Activated CD4-positive, alpha-beta T cell treated with anti-CD3 and anti-CD28 coated beads, Interleukin-2, amount 50 U/mL, for 48 hours (primary cell): ENCODE results near the gene CDK5R2.
"Not testable (repeated sequence)": the region's sequence is repeated elsewhere in the genome, so short reads cannot be mapped to it uniquely, and the experiment has no call there.

Experiments
- DNase-seq, 2 experiments: peaks; one replicate each; pipeline ENCODE4 v3.0.0-alpha.2; 2020

CDK5R2 gene

DNA sequence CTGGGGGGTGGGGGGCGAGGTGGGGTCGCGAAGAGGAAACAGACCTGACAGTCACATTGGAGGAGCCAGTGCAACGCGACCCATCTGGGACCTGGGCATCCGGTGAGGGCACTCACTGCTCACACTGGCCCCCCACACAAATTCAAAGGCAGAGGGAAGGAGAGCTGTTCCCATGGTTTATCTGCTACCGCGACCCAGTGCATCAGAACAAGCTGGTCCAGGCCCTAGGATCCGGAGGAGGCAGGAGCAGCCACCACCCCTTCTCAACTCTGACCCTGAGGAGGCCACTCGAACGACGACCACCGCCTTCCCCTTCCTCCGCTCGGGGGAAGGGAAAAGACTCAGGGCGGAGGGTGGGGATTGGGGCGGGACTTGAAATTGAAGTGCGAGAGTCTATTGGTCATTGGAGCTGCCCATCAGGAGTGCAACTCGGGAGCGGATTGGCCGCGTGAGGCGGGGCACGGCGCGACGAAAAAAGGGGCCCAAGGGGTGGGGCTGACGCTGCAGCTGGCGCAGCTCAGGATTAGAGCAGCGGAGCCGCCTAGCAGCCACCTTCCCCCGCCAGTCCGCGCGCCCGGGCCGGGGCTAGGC lies at the start of gene CDK5R2:
Gene CDK5R2, plus strand, starts transcription at position 526 of the 591 bp plus-strand sequence. CDS start 155 bp downstream, outside the sequence.
- peak; percentile 81 to 87 for DNase-seq

GRCh38 chr2:218910741-218911140 lies 48.7 kb upstream of the CDK5R2 start:
- no peak for DNase-seq

- no peak for DNase-seq
These were observed 39.0 kb upstream of the CDK5R2 start for GRCh38 chr2:218920504-218920903.

DNA sequence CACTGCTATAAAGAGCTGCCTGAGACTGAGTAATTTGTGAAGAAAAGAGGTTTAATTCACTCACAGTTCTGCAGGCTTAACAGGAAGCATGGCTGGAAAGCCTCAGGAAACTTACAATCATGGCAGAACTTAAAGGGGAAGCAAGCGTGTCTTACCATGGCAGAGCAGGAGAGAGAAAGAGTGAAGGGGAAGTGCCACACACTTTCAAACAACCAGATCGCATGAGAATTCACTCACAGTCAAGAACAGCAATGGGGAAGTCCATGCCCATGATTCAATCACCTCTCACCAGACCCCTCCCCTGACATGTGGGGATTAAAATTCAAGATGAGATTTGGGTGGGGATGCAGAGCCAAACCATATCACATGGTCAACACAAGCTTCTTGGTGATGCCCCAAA lies 34.7 kb upstream of the CDK5R2 start:
- DNase-seq = no peak

GRCh38 chr2:218925434-218925833 lies 34.0 kb upstream of the CDK5R2 start:
- no peak for DNase-seq

GRCh38 chr2:218927422-218927821 lies 32.0 kb upstream of the CDK5R2 start:
- no peak for DNase-seq

GRCh38 chr2:218927876-218928275 lies 31.6 kb upstream of the CDK5R2 start:
- DNase-seq = no peak

- not testable (repeated sequence) for DNase-seq
These were observed 29.0 kb upstream of the CDK5R2 start for GRCh38 chr2:218930488-218930887.

GRCh38 chr2:218931751-218932150 lies 27.7 kb upstream of the CDK5R2 start:
- not testable (repeated sequence) for DNase-seq

- no peak for DNase-seq
These were observed 14.6 kb upstream of the CDK5R2 start for GRCh38 chr2:218944759-218945404.

DNA sequence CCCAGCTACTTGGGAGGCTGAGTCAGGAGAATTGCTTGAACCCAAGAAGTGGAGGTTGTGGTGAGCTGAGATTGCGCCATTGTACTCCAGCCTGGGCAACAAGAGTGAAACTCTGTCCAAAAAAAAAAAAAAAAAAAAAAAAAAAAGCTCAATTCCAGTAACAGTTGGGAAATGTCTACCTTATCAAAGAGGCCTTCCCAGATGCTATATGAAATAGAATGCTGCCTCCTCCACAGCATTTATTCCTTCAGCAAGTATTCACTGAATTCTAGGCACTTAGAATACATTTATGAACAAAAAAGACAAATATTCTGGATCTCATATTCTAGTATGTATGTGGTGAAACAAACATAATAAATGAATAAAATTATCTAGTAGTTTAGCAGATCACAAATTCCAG lies 12.8 kb upstream of the CDK5R2 start:
- no peak for DNase-seq

- DNase-seq = no peak
These were observed 7.3 kb upstream of the CDK5R2 start for GRCh38 chr2:218952160-218952559.

GRCh38 chr2:218953366-218953954 lies 6.0 kb upstream of the CDK5R2 start:
- no peak for DNase-seq

DNA sequence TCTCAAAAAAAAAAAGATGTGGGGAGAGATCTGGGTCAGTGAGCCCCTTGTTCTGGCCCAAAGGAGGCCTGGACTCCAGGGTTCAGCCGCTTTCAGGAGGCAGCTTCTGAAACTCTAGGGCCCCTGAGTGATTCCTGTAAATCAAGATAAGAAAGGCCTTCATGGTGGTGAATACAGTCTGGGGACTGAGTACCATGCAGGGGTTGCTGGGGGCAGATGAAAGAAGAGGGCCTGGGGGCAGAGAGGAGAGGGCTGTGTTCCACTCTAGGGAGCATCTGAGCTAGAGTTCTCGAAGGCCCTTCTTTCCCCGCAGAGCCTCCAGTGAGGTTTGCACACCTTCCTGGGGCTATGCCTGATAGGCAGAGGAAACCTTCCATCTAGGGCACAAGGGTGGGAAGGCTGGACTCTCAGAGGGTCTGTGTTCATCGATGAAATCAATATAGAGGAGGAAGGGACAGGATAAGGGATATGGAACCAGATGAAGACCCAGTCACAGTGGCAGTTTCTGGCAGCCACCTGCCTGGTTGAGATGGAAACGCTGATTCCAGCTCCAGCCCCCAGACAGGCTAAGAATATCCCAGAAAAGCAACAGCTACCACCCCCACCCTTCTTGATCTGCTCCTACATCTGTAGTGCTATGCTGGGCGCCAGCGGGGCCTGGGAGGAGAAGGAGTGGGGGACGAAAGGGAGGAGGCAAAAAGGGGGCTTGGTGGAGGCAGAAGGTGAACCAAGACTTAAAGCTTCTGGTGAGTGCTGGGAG lies 4.7 kb upstream of the CDK5R2 start:
- DNase-seq = no peak

DNA sequence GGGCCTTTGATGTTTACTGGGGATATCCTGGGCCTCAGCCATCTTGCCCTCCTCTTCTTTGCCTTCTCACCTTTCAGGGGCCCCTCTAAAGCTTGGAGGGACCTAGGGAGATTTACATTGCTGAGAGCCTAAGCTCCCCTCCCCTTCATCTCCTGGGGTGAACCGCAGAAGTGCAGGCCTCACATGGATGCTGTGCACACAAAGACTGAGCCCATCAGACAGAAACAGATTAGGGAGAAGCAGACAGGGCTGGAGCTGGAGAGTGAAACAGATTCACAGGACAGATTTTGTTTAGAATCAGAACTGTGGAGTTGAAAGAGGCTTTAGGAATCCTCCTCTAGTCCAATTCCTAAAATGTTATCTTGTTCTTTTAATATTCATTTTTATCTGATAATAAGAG lies 3.4 kb upstream of the CDK5R2 start:
- DNase-seq = no peak

DNA sequence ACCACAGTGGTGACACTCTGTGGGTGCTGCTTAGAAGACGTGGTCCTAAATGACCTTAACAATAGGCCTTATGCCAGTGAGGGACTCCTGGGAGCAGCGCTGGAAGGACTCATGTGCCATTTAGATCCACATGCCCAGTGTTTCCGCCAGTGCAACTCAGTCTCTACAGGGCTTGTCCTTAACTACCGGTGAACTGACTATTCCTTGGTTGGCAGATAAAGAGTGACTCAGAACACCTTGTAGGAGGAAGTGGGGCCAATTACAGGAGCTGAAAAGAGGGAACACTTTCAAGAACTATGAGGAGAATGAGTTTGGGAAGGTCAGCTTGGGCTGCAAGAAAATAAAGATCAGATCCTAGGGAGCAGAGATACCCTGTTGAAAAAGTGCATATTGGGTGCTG lies 1.8 kb upstream of the CDK5R2 start:
- no peak for DNase-seq

DNA sequence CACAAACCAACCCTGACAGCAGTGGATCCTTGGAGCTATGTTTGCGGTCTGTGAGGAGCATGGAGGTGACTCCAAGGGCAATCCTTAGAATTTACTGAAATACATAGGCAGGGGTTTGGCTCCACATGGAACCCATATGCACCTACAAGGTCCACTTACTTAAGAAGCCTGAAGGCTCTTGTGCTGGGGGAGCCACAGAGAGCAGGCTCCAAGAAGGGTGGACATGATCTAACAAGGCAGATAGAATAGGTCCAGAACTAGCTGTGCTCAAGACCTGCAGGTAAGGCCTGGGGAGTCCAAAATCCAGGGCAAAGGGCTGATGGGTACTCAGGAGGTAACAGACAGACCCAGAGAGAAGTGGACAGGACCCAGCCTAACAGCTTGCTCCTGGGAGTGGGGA lies 1.2 kb upstream of the CDK5R2 start:
- no peak for DNase-seq

- DNase-seq = no peak
These were observed 369 bp downstream of the CDK5R2 start for GRCh38 chr2:218959761-218960308.

DNA sequence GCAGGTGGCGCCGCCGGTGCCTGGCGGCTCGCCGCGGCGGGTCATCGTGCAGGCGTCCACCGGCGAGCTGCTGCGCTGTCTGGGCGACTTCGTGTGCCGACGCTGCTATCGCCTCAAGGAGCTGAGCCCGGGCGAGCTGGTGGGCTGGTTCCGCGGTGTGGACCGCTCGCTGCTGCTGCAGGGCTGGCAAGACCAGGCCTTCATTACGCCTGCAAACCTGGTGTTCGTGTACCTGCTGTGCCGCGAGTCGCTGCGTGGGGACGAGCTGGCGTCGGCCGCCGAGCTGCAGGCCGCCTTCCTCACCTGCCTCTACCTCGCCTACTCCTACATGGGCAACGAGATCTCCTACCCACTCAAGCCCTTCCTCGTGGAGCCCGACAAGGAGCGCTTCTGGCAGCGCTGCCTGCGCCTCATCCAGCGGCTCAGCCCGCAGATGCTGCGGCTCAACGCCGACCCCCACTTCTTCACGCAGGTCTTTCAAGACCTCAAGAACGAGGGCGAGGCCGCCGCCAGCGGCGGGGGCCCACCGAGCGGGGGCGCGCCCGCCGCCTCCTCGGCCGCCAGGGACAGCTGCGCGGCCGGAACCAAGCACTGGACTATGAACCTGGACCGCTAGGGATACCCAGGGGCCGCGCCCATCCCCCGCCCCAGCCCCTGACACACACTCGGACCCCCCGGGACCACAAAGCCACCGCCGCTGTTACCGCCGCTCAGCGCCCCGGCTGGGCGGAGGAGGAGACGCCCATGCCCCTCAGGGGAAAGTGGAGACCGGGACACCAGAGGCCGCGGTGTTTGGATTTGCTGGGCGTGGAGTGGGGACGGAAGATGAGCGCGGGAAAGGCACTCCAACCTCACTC lies 1.1 kb downstream of the CDK5R2 start:
- DNase-seq = peak in 1 of 2 experiments; percentile 12

DNA sequence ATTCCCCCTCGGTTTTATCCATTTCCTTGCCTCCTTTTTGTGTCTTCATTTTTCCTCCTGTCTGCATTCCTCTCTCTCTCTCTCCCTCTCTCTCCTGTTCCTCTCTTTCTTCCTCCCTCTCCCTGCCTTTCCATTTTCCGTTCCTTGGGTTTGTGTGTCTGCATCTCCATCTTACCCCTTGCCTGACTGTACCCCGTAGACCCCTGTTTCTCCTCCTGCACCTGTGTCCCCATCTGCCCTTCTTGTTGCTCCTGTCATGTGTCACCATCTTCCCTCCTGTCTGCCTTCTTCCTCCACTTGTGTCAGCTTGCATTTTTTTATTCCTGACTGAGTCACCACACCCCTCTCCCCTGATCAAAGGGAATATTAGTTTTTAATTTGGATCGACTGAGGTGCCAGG lies 1.8 kb downstream of the CDK5R2 start:
- no peak for DNase-seq

DNA sequence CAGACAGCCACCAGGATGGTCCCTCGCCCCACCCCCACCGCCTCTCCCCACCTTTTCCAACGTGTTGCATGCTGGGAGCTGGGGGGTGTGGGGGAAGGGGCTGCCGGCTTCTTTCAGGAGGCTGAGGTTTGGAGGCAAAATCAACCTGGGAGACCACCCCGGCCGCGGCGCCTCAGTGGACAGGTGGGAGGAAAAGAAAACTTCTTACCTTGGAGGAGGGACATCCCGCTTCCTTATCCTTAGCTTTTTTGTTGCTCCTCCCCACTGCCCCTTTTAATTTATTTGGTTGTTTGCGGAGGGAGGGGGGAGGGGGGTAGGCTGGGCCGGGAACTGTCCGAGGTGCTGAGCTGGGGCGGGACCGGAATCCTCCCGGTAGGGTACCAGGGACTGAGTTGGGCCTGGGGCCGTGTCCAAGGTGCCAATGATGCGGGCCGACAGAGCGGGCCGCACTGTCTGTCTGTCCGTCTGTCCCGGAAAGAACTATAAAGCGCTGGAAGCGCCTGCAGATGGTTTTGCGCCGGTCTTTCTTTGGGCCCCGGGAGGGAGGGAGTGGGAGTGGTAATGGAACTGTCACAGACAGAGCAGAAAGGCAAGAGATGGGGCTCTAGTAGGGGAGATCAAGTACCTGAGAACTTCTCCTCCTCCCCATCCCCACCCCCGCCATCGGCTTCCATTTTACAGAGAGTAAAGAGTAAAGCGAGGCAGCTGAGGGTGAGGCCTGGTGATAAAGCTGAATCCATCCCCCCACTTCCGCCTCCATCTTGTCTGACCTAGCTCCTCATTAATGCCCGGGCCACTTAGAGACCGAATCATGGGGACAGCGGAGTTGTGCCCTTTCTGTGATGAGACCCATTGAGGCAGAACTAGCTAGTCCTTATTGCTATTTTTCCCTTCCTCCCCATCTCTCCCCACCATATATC lies 2.4 kb downstream of the CDK5R2 start:
- peak in 1 of 2 experiments; percentile 32 for DNase-seq
